ENCODE data around the gene CCDC82.

The CCDC82 gene

DNA sequence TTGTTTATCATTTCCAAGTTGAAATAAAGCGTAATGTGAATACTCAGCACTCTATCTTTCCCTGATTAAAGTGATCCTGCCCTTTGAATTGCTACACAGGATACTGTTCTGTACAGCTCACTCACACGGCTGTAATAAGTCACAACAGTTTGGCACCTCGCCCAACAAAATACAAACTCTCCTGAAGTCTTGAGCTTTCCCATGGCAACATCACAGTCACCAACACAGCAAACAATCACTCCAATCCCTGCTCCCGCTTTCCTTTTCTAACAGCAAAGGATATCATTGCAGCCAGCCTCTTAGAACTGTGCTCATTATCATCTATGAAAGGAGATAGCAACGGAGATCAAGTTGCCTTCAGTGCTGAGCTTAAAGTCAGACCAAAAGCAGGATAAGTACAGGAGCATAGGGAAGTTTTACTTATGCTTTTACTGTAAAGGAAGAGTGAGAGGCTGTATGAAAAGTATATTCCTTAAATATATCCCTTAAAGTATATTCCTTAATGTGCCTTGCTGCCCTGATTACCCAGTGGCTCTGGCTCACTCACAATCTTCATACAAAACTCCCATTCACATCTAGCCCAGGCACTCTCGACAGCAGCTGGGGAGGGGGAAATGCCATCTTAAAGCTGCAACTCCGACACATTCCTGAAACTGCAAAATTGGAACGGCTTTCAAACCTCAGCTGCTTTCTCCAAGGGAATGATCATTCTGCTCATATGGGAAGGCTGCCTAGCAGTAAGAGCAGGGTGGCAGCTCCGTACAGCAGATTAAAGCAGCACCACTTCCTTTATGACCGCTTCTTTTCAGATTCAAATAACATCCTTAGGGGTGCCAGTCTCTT lies 82.6 kb downstream of the CCDC82 start:
- peak; percentile 93 for DNase-seq (ENCODE audit: low read depth, low spot score)

DNA sequence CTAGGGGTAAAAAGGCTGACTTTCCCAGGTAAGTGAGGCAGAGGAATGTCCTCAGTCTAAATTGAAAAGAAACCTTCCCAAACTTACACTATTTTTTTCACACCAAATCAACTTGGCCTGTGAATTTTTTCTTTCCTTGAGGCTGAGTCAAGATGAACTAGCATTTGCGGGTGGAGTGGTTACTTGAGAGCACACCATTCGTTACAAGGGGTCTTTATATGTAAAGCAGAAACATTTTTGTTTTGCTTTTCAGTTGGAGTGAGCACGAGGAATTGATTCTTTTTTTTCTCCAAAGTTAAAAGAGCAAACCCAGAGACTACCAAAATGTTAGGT lies 83.1 kb downstream of the CCDC82 start:
- no peak for DNase-seq (ENCODE audit: low read depth, low spot score)

DNA sequence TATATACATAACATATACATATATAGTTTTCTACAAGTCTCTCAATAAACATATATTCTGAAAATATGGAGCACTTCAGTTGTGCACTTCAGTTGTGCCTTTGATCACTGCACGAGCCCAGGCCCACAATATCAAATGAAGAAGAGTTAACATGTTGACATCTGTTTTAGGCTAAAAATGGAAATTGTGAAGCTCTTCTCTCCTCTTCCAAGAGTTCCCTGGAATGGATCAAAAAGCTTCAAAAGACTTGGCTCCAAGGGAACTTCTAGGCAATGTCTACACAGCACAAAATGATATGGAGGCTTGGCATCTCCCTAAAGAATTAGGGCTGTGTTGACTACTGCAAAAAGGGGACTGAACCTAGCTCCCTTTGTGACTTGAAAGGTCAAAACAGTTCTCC lies 83.6 kb downstream of the CCDC82 start:
- DNase-seq (ENCODE audit: low read depth, low spot score): no peak

DNA sequence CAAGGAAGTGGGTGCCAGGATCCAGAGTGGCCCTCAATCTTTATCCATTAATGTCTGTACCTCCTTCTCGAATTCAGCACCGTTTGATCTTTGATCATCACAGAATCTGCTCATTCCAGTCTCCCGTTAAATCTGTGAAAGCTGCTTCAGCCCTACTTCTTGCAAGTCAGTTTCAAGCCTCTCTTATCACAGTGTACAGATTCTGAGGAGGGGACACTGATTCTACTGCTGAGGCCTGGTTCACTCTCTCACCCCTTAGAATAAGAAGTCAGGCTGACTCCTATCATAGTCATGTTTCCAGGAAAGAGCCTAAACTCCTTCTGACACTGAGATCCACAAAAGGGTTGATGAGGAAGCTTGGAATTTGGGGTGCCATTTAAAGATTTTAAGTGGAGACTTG lies 85.7 kb downstream of the CCDC82 start:
- no peak for DNase-seq (ENCODE audit: low read depth, low spot score)

DNA sequence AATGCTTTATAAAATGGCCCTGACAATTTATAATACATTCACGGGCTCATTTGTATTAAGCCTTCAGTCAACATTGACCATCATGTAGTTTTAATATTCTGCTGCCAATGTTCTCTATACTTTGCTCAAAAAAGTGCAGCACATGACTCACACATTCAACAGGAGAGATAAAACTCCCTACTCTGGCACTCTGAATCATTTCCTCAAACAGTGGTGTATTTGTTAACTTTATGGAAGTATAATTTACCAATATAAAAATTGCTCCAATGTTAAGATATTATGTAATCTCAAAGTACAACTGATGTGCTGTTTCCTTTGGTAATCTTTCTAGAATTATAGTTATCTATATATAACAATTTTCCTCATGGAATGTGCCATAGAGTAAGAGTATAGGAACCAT lies 86.6 kb downstream of the CCDC82 start:
- no peak for DNase-seq (ENCODE audit: low read depth, low spot score)

Measured in brain pericyte (primary cell).